GM19023 (cell line): Measurements from ENCODE around the gene UBXN1.
"Not testable (repeated sequence)": the region's sequence is repeated elsewhere in the genome, so short reads cannot be mapped to it uniquely, and the experiment has no call there.

Experiments
- ATAC-seq: cut with Tn5 transposase; IDR thresholded peaks from one replicate; pipeline ENCODE4 v1.9.1; 2021; ENCODE audit warnings: mild to moderate bottlenecking, moderate library complexity; ENCODE audit not compliant: unreplicated experiment

The UBXN1 gene

GRCh38 chr11:62673196-62673525, 5.7 kb downstream of the UBXN1 start:
- ATAC-seq, result no peak

GRCh38 chr11:62671608-62672389, 7.1 kb downstream of the UBXN1 start, which contains the start of the genes LBHD1 and UQCC3:
TSS of gene LBHD1 (minus strand) at chr11:62672267. CDS start at chr11:62670031, 2,236 bp downstream.
TSS of gene UQCC3 (plus strand) at chr11:62671673. CDS start at chr11:62671746, 73 bp downstream.
- ATAC-seq, result peak; percentile 68

GRCh38 chr11:62671236-62671607, 7.7 kb downstream of the UBXN1 start:
- no peak for ATAC-seq

GRCh38 chr11:62669420-62670161, 9.3 kb downstream of the UBXN1 start:
- no peak for ATAC-seq

- ATAC-seq, result no peak
Observed at GRCh38 chr11:62667460-62667859, 11.4 kb downstream of the UBXN1 start.

- no peak for ATAC-seq
Observed at GRCh38 chr11:62666259-62666926, 12.5 kb downstream of the UBXN1 start.

GRCh38 chr11:62665599-62666258, 13.1 kb downstream of the UBXN1 start:
- peak; percentile 31 for ATAC-seq

- peak; percentile 86 for ATAC-seq
Observed at GRCh38 chr11:62665075-62665598, 13.7 kb downstream of the UBXN1 start, which contains the start of the genes C11orf98 and CSKMT. TSS of gene C11orf98 (minus strand) at chr11:62665210. CDS start at chr11:62665169, 41 bp downstream. TSS of gene CSKMT (plus strand) at chr11:62665312. CDS start at chr11:62665880, 568 bp downstream.

GRCh38 chr11:62664405-62665074, 14.3 kb downstream of the UBXN1 start:
- peak; percentile 43 for ATAC-seq

- no peak for ATAC-seq
Observed at GRCh38 chr11:62656796-62657429, 22.0 kb downstream of the UBXN1 start.

GRCh38 chr11:62654297-62654696, 24.6 kb downstream of the UBXN1 start:
- no peak for ATAC-seq

- no peak for ATAC-seq
Observed at GRCh38 chr11:62652161-62653006, 26.5 kb downstream of the UBXN1 start.

- ATAC-seq, result not testable (repeated sequence)
Observed at GRCh38 chr11:62650283-62650682, 28.6 kb downstream of the UBXN1 start.

- ATAC-seq, result no peak
Observed at GRCh38 chr11:62649486-62649885, 29.4 kb downstream of the UBXN1 start.

- ATAC-seq, result no peak
Observed at GRCh38 chr11:62648967-62649364, 29.9 kb downstream of the UBXN1 start.

GRCh38 chr11:62648185-62648966, 30.5 kb downstream of the UBXN1 start:
- no peak for ATAC-seq

GRCh38 chr11:62647609-62648005, 31.3 kb downstream of the UBXN1 start:
- ATAC-seq, result no peak
